K562 (cell line): Measurements from ENCODE around the gene NEURL1. TPM values are rescaled to one million over a fixed set of nuclear protein-coding genes. Genes with fewer than 3 reads are reported as not detected.

Experiments
- ATAC-seq: fragments of 200-7000 bp; cut with Tn5 transposase; 3 replicates; pipeline ENCODE4 v1.9.1; 2020; ENCODE audit warnings: moderate library complexity
- BruUV-seq: library from RNA; stranded (reverse); fragments of 400-500 nt; replicated peaks from 2 replicates; lab custom pipeline; 2021; lab: Mats Ljungman, UMichigan
- CTCF ChIA-PET: fragments of 300-600 bp; formaldehyde crosslinking; extraction: SDS; loops from one replicate; lab custom pipeline; 2021; ENCODE audit warnings: low intra/inter-chr PET ratio; lab: Yijun Ruan, JAX
- POLR2A ChIA-PET: fragments of 300-600, 350-650 bp; sonication (Branson Sonifier 250); formaldehyde crosslinking; extraction: SDS; loops from one replicate; lab custom pipeline; 2021; ENCODE audit warnings: antibody characterized with exemption, inconsistent platforms; lab: Yijun Ruan, JAX
- DNase-seq, 4 experiments: peaks; one replicate each; pipeline versions ENCODE4 v3.0.0 to v3.0.0-alpha.2; 2011 to 2018; ENCODE audit warnings: low spot score in 3 of 4, mixed read lengths in 3 of 4; ENCODE audit errors: extremely low read depth in 1 of 4
- FAIRE-seq: peaks from 2 replicates; lab custom pipeline; 2011; peaks lifted over from hg19 to GRCh38; lab: Jason Lieb, UNC
- H2AFZ ChIP-seq: 2 replicates; pipeline ENCODE4 v1.6.0; 2011; ENCODE audit warnings: low read depth, low read length, control low read depth, inconsistent platforms
- H3K27ac ChIP-seq: fragments of 200-600 bp; 3 replicates; pipeline ENCODE4 v1.8.0; 2011; ENCODE audit warnings: low read depth, mild to moderate bottlenecking, control low read depth, inconsistent platforms, low read length, moderate library complexity, mixed read lengths; ENCODE audit errors: extremely low read depth
- H3K27me3 ChIP-seq, 2 experiments: fragments of 300-600 bp in 1 of 2; 2 replicates in 1 of 2; 3 replicates in 1 of 2; pipeline versions ENCODE4 v1.6.0 to v1.8.0; 2011; ENCODE audit warnings: inconsistent platforms in 2 of 2, low read length in 2 of 2, mild to moderate bottlenecking in 1 of 2, mixed read lengths in 1 of 2, moderate library complexity in 1 of 2; ENCODE audit not compliant: control insufficient read depth in 2 of 2, insufficient read depth in 2 of 2
- H3K36me3 ChIP-seq: fragments of 300-600 bp; 3 replicates; pipeline ENCODE4 v1.8.0; 2011; ENCODE audit warnings: mild to moderate bottlenecking, low read length, inconsistent platforms; ENCODE audit not compliant: control insufficient read depth, insufficient read depth
- H3K4me1 ChIP-seq, 2 experiments: fragments of 200-600 bp in 1 of 2; replicated peaks in 1 of 2; 2 replicates in 1 of 2; 3 replicates in 1 of 2; pipeline versions ENCODE4 v1.5.1 to v1.8.0; 2011; ENCODE audit warnings: inconsistent platforms in 2 of 2, low read length in 2 of 2, mild to moderate bottlenecking in 1 of 2, mixed read lengths in 1 of 2, moderate library complexity in 1 of 2; ENCODE audit not compliant: control insufficient read depth in 2 of 2, insufficient read depth in 2 of 2
- H3K4me2 ChIP-seq: 2 replicates; pipeline ENCODE4 v1.6.1; 2011; ENCODE audit warnings: low read length, control low read depth, inconsistent platforms, mixed read lengths; ENCODE audit not compliant: insufficient read depth
- H3K4me3 ChIP-seq: fragments of 200-600 bp; sonication (generic), shearing (Covaris generic); 2 replicates; pipeline ENCODE4 v1.5.1; 2016; ENCODE audit warnings: control low read depth, inconsistent platforms
- H3K79me2 ChIP-seq: fragments of 200-600 bp; 3 replicates; pipeline ENCODE4 v1.8.0; 2011; ENCODE audit warnings: low read length, inconsistent platforms; ENCODE audit not compliant: control insufficient read depth, insufficient read depth
- H3K9ac ChIP-seq, 2 experiments: 2 replicates each; pipeline versions ENCODE4 v1.6.0 to v1.6.1; 2011; ENCODE audit warnings: low read depth in 2 of 2, low read length in 2 of 2, control low read depth in 1 of 2, inconsistent platforms in 1 of 2, mild to moderate bottlenecking in 1 of 2, mixed read lengths in 1 of 2; ENCODE audit not compliant: insufficient read depth in 1 of 2
- H3K9me1 ChIP-seq: one replicate; pipeline ENCODE4 v1.6.0; 2011; ENCODE audit warnings: inconsistent platforms, mild to moderate bottlenecking, low read length, moderate library complexity; ENCODE audit not compliant: control insufficient read depth, insufficient read depth
- H3K9me3 ChIP-seq: replicated peaks from 2 replicates; pipeline ENCODE4 v1.5.1; 2011; ENCODE audit warnings: low read depth, low read length, inconsistent platforms; ENCODE audit not compliant: control insufficient read depth, insufficient read depth
- H4K20me1 ChIP-seq: replicated peaks from 2 replicates; pipeline ENCODE4 v1.6.1; 2011; ENCODE audit warnings: low read length, inconsistent platforms, mixed read lengths; ENCODE audit not compliant: control insufficient read depth, insufficient read depth
- C11orf30 ChIP-seq: fragments of 450-650 bp; IDR thresholded peaks from 2 replicates; pipeline ENCODE4 v1.6.1; 2016; ENCODE audit warnings: low read depth, mild to moderate bottlenecking
- DACH1 ChIP-seq: fragments of 450-650 bp; IDR thresholded peaks from 2 replicates; pipeline ENCODE4 v1.6.1; 2018; ENCODE audit not compliant: partially characterized antibody
- FOXJ2 ChIP-seq: fragments of 200-800 bp; sonication (Bioruptor generic); IDR thresholded peaks from 2 replicates; pipeline ENCODE4 v1.6.1; 2016; ENCODE audit warnings: missing genetic modification characterization, missing compliant biosample characterization
- FOXK2 ChIP-seq, 2 experiments: fragments of 450-650 bp; IDR thresholded peaks in 1 of 2; conservative IDR thresholded peaks in 1 of 2; 2 replicates each; pipeline ENCODE4 v1.6.1; 2016; ENCODE audit warnings: low read depth in 2 of 2, mild to moderate bottlenecking in 1 of 2
- GABPB2 ChIP-seq: fragments of 250-450 bp; sonication (Bioruptor Pico); conservative IDR thresholded peaks from 2 replicates; pipeline ENCODE4 v1.5.1; 2021; ENCODE audit warnings: mild to moderate bottlenecking
- MCM7 ChIP-seq, 2 experiments: fragments of 450-650 bp; IDR thresholded peaks; 2 replicates each; pipeline ENCODE4 v1.6.1; 2016 to 2018
- MYC ChIP-seq, 2 experiments: fragments of 250-450 bp in 1 of 2; sonication (Bioruptor Pico) in 1 of 2; IDR thresholded peaks; 2 replicates each; pipeline versions ENCODE4 v1.5.1 to v1.6.1; 2012 to 2021; ENCODE audit warnings: low read depth in 2 of 2, borderline replicate concordance in 1 of 2, improper control_type of control experiment in 1 of 2, low read length in 1 of 2, mild to moderate bottlenecking in 1 of 2, moderate library complexity in 1 of 2
- PHTF2 ChIP-seq: fragments of 250-450 bp; sonication (Bioruptor Pico); IDR thresholded peaks from 2 replicates; pipeline ENCODE4 v1.5.0; 2021; ENCODE audit warnings: mild to moderate bottlenecking
- POLR2G ChIP-seq: fragments of 200-400 bp; formaldehyde crosslinking; IDR thresholded peaks from 2 replicates; pipeline ENCODE4 v1.6.1; 2017; ENCODE audit warnings: low read depth, mild to moderate bottlenecking, antibody characterized with exemption, low read length, moderate library complexity
- PPARD ChIP-seq: fragments of 250-450 bp; sonication (Bioruptor Pico); IDR thresholded peaks from 2 replicates; pipeline ENCODE4 v1.8.0; 2022; ENCODE audit warnings: inconsistent platforms, mild to moderate bottlenecking, moderate library complexity
- RCOR1 ChIP-seq, 2 experiments: IDR thresholded peaks; 2 replicates each; pipeline ENCODE4 v1.6.1; 2012; ENCODE audit warnings: low read depth in 2 of 2, low read length in 2 of 2, borderline replicate concordance in 1 of 2, improper control_type of control experiment in 1 of 2
- ZC3H11A ChIP-seq: IDR thresholded peaks from 2 replicates; pipeline ENCODE4 v1.6.1; 2012; ENCODE audit warnings: low read depth, low read length, improper control_type of control experiment
- ZSCAN29 ChIP-seq: fragments of 450-650 bp; IDR thresholded peaks from 2 replicates; pipeline ENCODE4 v1.6.1; 2017
- WGBS: fragments of 100-300 bp; shearing (Covaris generic); methylation state at CpG from one replicate; pipeline ENCODE4 v1.1.6; 2016; ENCODE audit warnings: low coverage, mixed read lengths; ENCODE audit not compliant: insufficient coverage; ENCODE audit errors: missing lambda C conversion rate; 5-methylcytosine and 5-hydroxymethylcytosine counted together
- in situ Hi-C: fragments of 300-500 bp; cut with MboI; formaldehyde crosslinking; loops from 4 replicates; pipeline ENCODE4 v1.15.0; 2018; ENCODE audit warnings: inconsistent platforms, mixed read lengths
- intact Hi-C: fragments of 100-400 bp; cut with micrococcal nuclease; formaldehyde crosslinking; loops from 2 replicates; pipeline ENCODE4 v1.14.2; 2022
- polyA plus RNA-seq, 8 experiments: library from polyadenylated mRNA; depleted of rRNA in 4 of 8; stranded (reverse) in 5 of 8; unstranded in 3 of 8; fragments of >200 nt; fragmentation: Nextera tagmentation in 2 of 8; fragmentation: Illumina TruSeq in 1 of 8; extraction: Ambion mirVana in 2 of 8; extraction: Trizol in 1 of 8; gene quantifications; 2 replicates each; pipeline versions ENCODE4 v1.2.1 to v1.2.3, GENCODE V29; 2011 to 2014; ENCODE audit warnings: inconsistent platforms in 1 of 8, missing spikeins in 1 of 8
- total RNA-seq, 7 experiments: library from RNA; depleted of rRNA in 6 of 7; stranded (reverse); fragments of >200 nt in 6 of 7; fragmentation: Illumina TruSeq in 2 of 7; extraction: Trizol in 2 of 7; gene quantifications; 2 replicates each; pipeline versions ENCODE4 v1.2.1 to v1.2.3, GENCODE V29; 2011 to 2021; ENCODE audit warnings: low replicate concordance in 1 of 7
- TF ChIP-seq, protein P1 (sequence below): fragments of 200-400 bp; formaldehyde crosslinking; IDR thresholded peaks from 2 replicates; pipeline ENCODE4 v1.6.1; 2017; ENCODE audit warnings: mild to moderate bottlenecking, low read depth, low read length, moderate library complexity
- TF ChIP-seq, protein P2 (sequence below), 2 experiments: fragments of 450-650 bp in 1 of 2; sonication (generic) in 1 of 2; formaldehyde crosslinking; conservative IDR thresholded peaks; 2 replicates each; pipeline versions ENCODE4 v1.4.0 to v1.8.1; 2020 to 2022; ENCODE audit warnings: mild to moderate bottlenecking in 1 of 2, missing genetic modification reagents in 1 of 2
- TF ChIP-seq, protein P3 (sequence below): IDR thresholded peaks from 3 replicates; pipeline ENCODE4 v1.6.1; 2011; ENCODE audit warnings: borderline replicate concordance, mild to moderate bottlenecking; ENCODE audit not compliant: insufficient read length, insufficient read depth

Gene NEURL1
- total and polyA plus RNA-seq, 9 of the 15 experiments (the other 6 are each of a cell fraction or from before 2014, with no cell fraction given), result 0.01 to 0.45 (median 0.16) TPM; not detected in 5

DNA sequence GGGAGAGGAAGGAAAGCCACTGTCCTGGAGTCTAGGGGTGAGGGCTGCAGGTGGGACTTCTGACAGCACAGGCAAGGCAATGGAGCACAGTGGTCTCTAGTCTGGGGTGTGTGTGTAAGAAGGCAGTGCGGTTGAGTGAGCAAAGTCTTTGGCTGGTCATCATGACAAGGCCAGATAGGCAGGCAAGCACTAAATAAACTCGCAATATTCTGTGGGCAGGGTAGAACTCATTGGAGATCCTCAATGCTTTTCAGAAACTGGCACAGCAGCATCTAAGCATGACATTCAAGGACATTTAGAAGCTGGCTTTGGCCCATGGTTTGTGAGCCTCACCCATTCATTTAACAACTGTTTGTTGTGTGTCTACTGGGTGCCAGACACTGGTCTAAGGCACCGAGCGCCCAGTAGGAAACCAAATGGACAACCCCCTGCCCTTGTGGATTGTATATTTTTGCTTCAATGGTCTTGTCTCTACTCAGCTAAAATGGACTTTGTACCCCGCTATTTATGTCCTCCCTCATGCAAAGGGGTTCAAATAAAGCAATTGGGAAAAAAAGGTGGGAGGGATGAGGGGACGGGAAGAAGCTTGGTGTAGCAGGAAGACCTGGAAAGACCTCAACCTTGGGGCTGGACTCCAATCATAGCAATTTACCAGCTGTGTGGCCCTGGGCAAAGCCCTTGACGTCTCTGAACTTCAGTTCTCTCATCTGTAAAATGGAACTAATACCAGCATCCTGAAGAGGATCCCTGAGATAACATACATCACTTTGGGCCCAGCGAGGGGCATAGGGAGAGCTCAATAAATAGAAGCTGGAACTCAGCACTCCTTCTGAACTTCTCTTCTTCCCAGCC is 116.0 kb downstream of the NEURL1 start (continued):
- TF ChIP-seq, protein P1, sequence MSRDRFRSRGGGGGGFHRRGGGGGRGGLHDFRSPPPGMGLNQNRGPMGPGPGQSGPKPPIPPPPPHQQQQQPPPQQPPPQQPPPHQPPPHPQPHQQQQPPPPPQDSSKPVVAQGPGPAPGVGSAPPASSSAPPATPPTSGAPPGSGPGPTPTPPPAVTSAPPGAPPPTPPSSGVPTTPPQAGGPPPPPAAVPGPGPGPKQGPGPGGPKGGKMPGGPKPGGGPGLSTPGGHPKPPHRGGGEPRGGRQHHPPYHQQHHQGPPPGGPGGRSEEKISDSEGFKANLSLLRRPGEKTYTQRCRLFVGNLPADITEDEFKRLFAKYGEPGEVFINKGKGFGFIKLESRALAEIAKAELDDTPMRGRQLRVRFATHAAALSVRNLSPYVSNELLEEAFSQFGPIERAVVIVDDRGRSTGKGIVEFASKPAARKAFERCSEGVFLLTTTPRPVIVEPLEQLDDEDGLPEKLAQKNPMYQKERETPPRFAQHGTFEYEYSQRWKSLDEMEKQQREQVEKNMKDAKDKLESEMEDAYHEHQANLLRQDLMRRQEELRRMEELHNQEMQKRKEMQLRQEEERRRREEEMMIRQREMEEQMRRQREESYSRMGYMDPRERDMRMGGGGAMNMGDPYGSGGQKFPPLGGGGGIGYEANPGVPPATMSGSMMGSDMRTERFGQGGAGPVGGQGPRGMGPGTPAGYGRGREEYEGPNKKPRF, result no peak
- TF ChIP-seq C11orf30 (no peak), ZC3H11A (no peak), MCM7 (IDR thresholded peaks at IDR 0.05) (no peak)

DNA sequence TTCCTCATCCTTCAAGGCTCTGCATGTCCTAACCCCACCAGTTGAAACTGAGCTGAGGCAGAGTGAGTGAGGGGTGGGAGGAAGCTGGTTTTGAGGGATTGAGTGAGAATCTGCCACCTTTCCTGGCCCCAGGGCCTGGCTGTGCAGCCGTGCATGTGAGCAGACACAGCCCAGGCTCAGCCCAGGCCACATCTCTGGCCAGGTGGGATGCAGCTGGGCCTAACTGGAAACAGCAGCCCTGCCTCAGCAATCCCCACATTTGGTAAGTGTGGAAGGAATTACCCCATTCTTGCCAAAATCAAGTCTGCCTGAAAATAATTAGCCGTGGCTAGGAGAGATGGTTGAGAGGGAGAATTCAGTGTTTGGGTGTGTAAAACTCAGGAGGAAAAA is 116.6 kb downstream of the NEURL1 start:
- H3K36me3 ChIP-seq, result peaks cover 39% of the 10 kb centered on the region; the same call in 2 of the 3 replicates
- no peak for TF ChIP-seq FOXK2 (conservative IDR thresholded peaks at IDR 0.05 in 1 of 2, IDR thresholded peaks at IDR 0.05 in 1 of 2; ENCODE audit: low read depth in 2 of 2)
- TF ChIP-seq PPARD (CRISPR knock-in tag), result no peak
- TF ChIP-seq PHTF2, result no peak
- TF ChIP-seq MYC (IDR thresholded peaks at IDR 0.05; ENCODE audit: low read depth, low read length), result no peak
- TF ChIP-seq MYC (CRISPR knock-in tag; IDR thresholded peaks at IDR 0.05; ENCODE audit: borderline replicate concordance, low read depth), result no peak
- no peak for TF ChIP-seq GABPB2 (CRISPR knock-in tag)
- no peak for TF ChIP-seq ZSCAN29
- TF ChIP-seq, protein P2, sequence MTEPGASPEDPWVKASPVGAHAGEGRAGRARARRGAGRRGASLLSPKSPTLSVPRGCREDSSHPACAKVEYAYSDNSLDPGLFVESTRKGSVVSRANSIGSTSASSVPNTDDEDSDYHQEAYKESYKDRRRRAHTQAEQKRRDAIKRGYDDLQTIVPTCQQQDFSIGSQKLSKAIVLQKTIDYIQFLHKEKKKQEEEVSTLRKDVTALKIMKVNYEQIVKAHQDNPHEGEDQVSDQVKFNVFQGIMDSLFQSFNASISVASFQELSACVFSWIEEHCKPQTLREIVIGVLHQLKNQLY (CRISPR knock-in tag; conservative IDR thresholded peaks at IDR 0.05), result no peak
- TF ChIP-seq POLR2G, result no peak
- TF ChIP-seq, protein P3, sequence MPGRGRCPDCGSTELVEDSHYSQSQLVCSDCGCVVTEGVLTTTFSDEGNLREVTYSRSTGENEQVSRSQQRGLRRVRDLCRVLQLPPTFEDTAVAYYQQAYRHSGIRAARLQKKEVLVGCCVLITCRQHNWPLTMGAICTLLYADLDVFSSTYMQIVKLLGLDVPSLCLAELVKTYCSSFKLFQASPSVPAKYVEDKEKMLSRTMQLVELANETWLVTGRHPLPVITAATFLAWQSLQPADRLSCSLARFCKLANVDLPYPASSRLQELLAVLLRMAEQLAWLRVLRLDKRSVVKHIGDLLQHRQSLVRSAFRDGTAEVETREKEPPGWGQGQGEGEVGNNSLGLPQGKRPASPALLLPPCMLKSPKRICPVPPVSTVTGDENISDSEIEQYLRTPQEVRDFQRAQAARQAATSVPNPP, result no peak
- TF ChIP-seq FOXJ2 (tag), result no peak
- TF ChIP-seq RCOR1 (IDR thresholded peaks at IDR 0.05; ENCODE audit: borderline replicate concordance in 1 of 2, low read depth in 2 of 2, low read length in 2 of 2), result no peak
- TF ChIP-seq DACH1, result no peak

More for the DNA sequence above, 116.6 kb downstream of the NEURL1 start:
- FAIRE-seq (no peak), DNase-seq (no peak), ATAC-seq (no peak)
- BruUV-seq, result no TSS peak
- no peaks in the 10 kb centered on the region for H3K9me3 ChIP-seq
- POLR2A ChIA-PET, result interaction anchor here (1.2 to 2.6 kb wide), 2 partner anchors 14 to 46 kb away, joined by 3 to 7 read pairs; no protein-coding TSS in a partner anchor
- no peaks in the 10 kb centered on the region for H4K20me1 ChIP-seq
- CTCF ChIA-PET, result no interaction called here
- WGBS, result 19% methylated on average over 2 of the region's 2 CpGs
- no peaks in the 10 kb centered on the region for H3K9me1 ChIP-seq
- no peaks in the 10 kb centered on the region for H3K79me2 ChIP-seq
- no peaks in the 10 kb centered on the region for H3K27me3 ChIP-seq
- in situ Hi-C loops (no loop called here), intact Hi-C loops (no loop called here)
- H3K27ac ChIP-seq, result no peak overlapping the region
- no peak overlapping the region for H2AFZ ChIP-seq
- no peak overlapping the region for H3K4me3 ChIP-seq
- H3K4me1 ChIP-seq, result peaks cover 23 to 31% of the 10 kb centered on the region in 2 experiments
- no peak overlapping the region for H3K4me2 ChIP-seq
- no peak overlapping the region for H3K9ac ChIP-seq
